ENCODE results near the gene ADNP2. TPM values are rescaled to one million over a fixed set of nuclear protein-coding genes. Genes with fewer than 3 reads are reported as not detected.
A peak's percentile ranks its signal among the peaks of the same experiment; 100 is the strongest.

The ADNP2 gene, protein sequence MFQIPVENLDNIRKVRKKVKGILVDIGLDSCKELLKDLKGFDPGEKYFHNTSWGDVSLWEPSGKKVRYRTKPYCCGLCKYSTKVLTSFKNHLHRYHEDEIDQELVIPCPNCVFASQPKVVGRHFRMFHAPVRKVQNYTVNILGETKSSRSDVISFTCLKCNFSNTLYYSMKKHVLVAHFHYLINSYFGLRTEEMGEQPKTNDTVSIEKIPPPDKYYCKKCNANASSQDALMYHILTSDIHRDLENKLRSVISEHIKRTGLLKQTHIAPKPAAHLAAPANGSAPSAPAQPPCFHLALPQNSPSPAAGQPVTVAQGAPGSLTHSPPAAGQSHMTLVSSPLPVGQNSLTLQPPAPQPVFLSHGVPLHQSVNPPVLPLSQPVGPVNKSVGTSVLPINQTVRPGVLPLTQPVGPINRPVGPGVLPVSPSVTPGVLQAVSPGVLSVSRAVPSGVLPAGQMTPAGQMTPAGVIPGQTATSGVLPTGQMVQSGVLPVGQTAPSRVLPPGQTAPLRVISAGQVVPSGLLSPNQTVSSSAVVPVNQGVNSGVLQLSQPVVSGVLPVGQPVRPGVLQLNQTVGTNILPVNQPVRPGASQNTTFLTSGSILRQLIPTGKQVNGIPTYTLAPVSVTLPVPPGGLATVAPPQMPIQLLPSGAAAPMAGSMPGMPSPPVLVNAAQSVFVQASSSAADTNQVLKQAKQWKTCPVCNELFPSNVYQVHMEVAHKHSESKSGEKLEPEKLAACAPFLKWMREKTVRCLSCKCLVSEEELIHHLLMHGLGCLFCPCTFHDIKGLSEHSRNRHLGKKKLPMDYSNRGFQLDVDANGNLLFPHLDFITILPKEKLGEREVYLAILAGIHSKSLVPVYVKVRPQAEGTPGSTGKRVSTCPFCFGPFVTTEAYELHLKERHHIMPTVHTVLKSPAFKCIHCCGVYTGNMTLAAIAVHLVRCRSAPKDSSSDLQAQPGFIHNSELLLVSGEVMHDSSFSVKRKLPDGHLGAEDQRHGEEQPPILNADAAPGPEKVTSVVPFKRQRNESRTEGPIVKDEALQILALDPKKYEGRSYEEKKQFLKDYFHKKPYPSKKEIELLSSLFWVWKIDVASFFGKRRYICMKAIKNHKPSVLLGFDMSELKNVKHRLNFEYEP
- total RNA-seq (2014; rRNA removed; shearing (Covaris generic)): 14.7 and 21.3 TPM in 2 replicates

DNA sequence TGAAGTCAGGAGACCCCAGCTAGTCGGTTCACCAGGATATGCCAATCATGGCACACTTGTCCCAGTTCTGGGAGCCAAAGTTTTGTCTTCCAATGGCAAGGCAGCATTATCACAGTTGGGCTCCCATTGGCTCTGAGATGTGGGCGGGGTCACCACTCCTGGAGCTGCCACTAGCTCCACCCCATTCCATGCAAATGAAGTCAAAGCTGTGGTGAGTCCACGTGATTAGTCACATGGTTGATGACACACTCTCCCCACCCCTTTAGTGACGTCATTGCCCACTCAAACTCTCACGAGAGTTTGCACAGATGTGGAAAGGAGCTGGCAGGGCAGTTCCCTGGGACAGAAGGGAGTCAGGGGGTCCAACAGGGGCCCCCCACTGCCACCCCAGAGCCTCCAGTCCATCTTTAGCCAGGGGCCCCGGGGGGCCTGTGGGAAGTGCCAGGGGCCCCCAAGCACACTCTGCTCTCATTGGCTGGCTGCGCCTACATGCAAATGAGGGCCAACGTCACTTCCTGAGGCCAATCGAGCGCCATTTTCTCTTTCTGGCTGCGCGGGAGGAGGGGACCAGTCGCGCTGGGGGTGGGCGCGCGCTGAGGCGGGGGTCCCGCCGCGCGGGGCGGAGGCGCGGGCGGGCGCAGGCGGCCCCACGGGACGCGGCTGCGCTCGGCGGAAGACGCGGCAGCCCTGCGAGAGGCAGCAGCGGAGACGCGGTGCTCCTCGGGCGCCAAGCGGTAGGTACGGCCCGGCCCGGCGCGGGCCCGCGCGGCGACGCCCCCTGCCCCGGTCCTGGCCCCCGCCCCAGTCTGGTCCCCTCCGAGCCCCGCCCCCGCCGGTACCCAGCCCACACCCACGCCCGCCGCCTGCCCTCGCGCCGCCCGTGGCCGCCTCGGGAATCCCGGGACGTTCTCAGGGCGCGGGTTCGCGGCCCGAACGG lies at the start of gene ADNP2:
Gene ADNP2 (plus strand): TSS at position 524 of the 937 bp plus-strand sequence. CDS start 8,281 bp downstream, outside the sequence.
- peak within 1 kb of the TSS; percentile 86 for H3K27ac ChIP-seq
- peak within 1 kb of the TSS; percentile 71 for H3K4me3 ChIP-seq
- H3K27me3 ChIP-seq (replicated peaks): no peaks in the 10 kb centered on the region
- H3K36me3 ChIP-seq: peaks cover 15% of the 10 kb centered on the region
- peak; percentile 94 to 96 for DNase-seq (ENCODE audit: low read depth in 1 of 2, low spot score in 2 of 2)
- peaks cover 11% of the 10 kb centered on the region; the same call in 1 of the 2 replicates for H3K4me1 ChIP-seq (replicated peaks)
- H3K9me3 ChIP-seq (replicated peaks): no peaks in the 10 kb centered on the region

DNA sequence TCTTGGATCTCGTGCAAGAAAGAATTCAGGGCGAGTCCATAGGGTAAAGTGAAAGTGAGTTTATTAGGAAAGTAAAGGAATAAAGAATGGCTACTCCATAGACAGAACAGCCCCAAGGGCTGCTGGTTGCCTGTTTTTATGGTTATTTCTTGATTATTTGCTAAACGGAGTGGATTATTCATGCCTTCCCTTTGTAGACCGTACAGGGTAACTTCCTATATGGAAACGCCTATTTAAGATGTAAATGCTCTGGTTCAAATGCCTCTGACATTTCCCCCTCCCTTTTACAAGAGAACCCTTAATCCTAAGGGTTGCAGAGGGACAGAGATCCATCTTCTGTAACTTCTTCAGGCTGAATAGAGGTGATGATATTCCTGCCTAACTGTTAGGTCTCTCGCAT lies 49.1 kb upstream of the ADNP2 start:
- no peak for DNase-seq (ENCODE audit: low read depth in 1 of 2, low spot score in 2 of 2)
- peaks cover 11% of the 10 kb centered on the region for H3K9me3 ChIP-seq (replicated peaks)

DNA sequence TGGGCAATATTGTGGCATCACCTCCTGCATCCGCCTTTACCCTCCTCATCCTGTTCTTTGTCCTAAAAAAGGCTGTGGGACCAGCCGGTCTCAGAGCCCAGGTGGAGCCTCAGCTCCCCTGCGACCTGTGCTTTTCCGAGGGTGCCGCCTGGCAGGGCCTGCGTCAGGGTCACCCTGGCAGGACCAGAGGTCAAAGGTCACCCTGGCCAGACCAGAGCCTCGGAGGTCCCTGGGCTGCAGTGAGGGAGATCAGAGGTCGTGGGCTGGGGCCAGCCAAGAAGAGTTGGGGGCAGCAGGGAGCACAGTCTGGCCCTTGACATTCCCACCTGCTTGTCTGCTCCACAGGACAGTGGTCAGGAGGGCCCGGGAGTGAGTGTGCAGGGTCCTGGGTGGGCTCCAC lies 43.4 kb upstream of the ADNP2 start:
- Histone ChIP-seq H3K9me3 (replicated peaks) (no peaks in the 10 kb centered on the region), H3K27ac (no peak overlapping the region), H3K4me1 (replicated peaks) (no peaks in the 10 kb centered on the region), H3K27me3 (replicated peaks) (no peaks in the 10 kb centered on the region), H3K36me3 (no peaks in the 10 kb centered on the region), H3K4me3 (no peak overlapping the region)
- no peak for DNase-seq (ENCODE audit: low read depth in 1 of 2, low spot score in 2 of 2)

More for the DNA sequence above, 49.1 kb upstream of the ADNP2 start:
- Histone ChIP-seq H3K27ac (no peak overlapping the region), H3K4me1 (replicated peaks) (no peaks in the 10 kb centered on the region), H3K4me3 (no peak overlapping the region), H3K27me3 (replicated peaks) (no peaks in the 10 kb centered on the region), H3K36me3 (no peaks in the 10 kb centered on the region)

DNA sequence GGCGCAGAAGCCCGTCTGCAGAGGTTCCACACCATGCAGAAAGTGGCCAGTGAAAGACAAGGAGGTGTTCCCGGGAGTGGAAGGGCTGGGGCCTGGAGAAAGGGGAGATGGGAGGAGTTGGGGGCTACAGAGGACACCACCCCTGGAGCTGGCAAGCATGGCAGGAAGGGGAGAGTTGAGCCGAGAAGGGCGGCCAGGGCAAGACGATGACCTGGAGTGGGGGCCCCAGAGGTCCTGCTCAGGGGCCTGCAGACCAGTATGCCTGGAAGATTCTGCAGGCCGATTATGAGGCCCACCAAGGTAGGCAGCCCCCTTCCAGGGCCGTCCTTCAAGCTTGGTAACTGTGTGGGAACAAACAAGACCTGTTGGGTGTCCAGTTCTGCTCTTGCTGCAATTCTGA lies 41.7 kb upstream of the ADNP2 start:
- Histone ChIP-seq H3K27me3 (replicated peaks) (no peaks in the 10 kb centered on the region), H3K27ac (no peak overlapping the region), H3K4me3 (no peak overlapping the region), H3K36me3 (no peaks in the 10 kb centered on the region), H3K4me1 (replicated peaks) (no peaks in the 10 kb centered on the region), H3K9me3 (replicated peaks) (no peaks in the 10 kb centered on the region)
- no peak for DNase-seq (ENCODE audit: low read depth in 1 of 2, low spot score in 2 of 2)

DNA sequence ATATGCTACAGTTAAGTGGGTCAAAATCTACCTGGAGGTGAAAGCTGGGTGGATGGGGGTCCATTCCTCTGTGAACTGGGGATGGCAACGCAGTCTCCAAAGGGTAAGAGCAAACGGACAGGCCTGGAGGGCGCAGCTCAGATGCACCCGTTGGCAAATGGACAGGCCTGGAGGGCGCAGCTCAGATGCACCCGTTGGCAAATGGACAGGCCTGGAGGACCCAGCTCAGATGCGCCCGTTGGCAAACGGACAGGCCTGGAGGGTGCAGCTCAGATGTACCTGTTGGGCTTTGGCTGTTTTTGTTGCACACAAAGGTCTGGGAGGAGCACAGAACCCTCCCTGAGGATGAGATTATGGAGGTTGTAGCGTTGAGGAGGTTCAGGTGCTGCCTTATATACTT lies 41.2 kb upstream of the ADNP2 start:
- Histone ChIP-seq H3K36me3 (no peaks in the 10 kb centered on the region), H3K4me1 (replicated peaks) (no peaks in the 10 kb centered on the region), H3K4me3 (no peak overlapping the region), H3K9me3 (replicated peaks) (no peaks in the 10 kb centered on the region), H3K27me3 (replicated peaks) (no peaks in the 10 kb centered on the region), H3K27ac (no peak overlapping the region)
- no peak for DNase-seq (ENCODE audit: low read depth in 1 of 2, low spot score in 2 of 2)

DNA sequence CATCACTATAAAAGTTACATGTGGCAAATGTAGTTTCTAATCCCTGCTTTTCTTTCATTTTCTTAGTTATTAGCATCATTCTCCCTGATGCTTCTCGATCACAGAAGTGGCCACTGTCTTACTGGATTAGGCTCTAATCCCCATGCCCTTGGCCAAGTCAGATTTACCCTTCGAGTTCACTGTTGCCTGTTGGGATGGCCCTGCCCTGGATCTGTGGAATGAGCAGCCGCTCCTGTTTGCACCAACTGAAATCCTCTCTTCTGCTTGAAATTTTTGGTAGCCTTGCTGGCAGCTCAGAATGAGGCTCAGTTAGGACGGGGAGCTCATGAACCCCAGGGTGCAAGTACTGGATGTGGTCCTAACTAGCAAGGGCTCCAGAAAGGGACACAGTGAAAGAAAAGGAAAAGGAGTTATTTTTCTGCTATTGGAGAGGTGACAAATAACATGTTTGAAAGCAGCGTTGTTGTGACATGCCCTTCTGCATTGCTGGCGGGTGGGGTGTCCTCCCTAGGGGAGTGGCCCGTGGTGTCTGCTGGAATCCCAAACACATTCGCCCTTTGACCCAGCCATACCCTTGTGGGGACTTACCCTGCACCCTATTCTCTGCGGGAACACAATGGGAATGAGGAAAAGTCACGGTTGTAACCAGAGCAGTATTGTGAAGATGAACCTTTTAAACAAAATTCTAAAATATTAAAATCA lies 40.3 kb upstream of the ADNP2 start:
- Histone ChIP-seq H3K27me3 (replicated peaks) (no peaks in the 10 kb centered on the region), H3K9me3 (replicated peaks) (no peaks in the 10 kb centered on the region), H3K4me1 (replicated peaks) (no peaks in the 10 kb centered on the region), H3K36me3 (no peaks in the 10 kb centered on the region), H3K4me3 (no peak overlapping the region), H3K27ac (no peak overlapping the region)
- DNase-seq (ENCODE audit: low read depth in 1 of 2, low spot score in 2 of 2): no peak

DNA sequence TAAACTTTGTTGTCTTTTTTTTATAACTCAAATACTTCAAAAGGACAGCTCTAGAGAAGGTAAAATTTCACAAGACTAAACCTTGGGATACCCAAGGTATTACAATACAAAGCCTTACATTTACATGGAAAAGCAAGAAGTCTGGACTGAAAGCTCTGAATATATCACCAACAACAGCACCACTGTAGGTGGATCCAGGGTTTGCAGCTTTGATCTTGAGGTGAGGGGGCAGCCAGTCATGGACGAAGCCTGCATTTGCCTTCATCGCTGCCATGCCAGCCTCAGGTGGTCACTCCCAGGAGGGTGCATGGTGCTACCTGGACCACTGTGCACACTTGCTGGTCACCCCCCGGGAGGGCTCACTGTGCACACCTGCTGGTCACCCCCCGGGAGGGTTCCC lies 38.2 kb upstream of the ADNP2 start:
- no peak for DNase-seq (ENCODE audit: low read depth in 1 of 2, low spot score in 2 of 2)
- Histone ChIP-seq H3K36me3 (no peaks in the 10 kb centered on the region), H3K4me1 (replicated peaks) (no peaks in the 10 kb centered on the region), H3K4me3 (no peak overlapping the region), H3K9me3 (replicated peaks) (no peaks in the 10 kb centered on the region), H3K27ac (no peak overlapping the region), H3K27me3 (replicated peaks) (no peaks in the 10 kb centered on the region)

DNA sequence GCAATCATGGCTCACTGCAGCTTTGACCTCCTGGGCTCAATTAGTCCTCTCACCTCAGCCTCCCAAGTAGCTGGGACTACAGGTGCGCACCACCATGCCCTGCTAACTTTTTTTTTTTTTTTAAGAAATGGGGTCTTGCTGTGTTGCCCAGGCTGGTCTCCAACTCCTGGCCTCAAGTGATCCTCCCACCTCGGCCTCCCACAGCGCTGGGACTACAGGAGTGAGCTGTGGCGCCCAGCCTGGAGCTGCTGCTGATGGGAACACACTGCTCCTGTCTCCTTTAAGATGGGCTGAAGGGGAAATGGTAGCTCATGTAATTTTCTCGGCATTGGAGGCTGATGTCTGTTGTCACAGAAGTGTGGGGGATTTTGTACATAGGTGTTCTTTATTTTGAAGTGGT lies 34.9 kb upstream of the ADNP2 start:
- Histone ChIP-seq H3K9me3 (replicated peaks) (no peaks in the 10 kb centered on the region), H3K27me3 (replicated peaks) (0 out of 2 replicates have a peak, but pooled peaks cover under 1% of the 10 kb centered on the region), H3K36me3 (no peaks in the 10 kb centered on the region), H3K27ac (no peak overlapping the region), H3K4me3 (no peak overlapping the region), H3K4me1 (replicated peaks) (no peaks in the 10 kb centered on the region)
- no peak for DNase-seq (ENCODE audit: low read depth in 1 of 2, low spot score in 2 of 2)

DNA sequence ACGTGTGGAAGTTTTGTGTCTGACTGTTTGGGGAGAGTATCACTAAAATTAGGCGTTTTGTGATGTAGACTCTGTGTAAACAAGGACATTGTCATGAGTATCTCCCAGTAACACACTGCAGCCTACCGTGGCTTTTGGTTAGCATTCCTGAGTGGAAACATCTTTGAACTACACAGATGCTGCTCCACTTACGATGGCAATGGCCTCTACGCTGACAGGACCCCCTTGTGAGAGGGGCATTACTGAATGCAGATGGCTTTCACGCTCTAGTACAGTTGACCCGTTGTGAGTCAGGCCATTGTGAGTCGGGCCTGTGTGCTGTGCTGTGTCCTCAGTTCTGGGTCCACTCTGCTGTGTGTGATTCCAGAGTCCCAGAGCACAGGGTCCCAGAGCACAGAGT lies 34.4 kb upstream of the ADNP2 start:
- H3K9me3 ChIP-seq (replicated peaks): no peaks in the 10 kb centered on the region
- no peak for DNase-seq (ENCODE audit: low read depth in 1 of 2, low spot score in 2 of 2)
- 0 out of 2 replicates have a peak, but pooled peaks cover 4% of the 10 kb centered on the region for H3K27me3 ChIP-seq (replicated peaks)
- H3K36me3 ChIP-seq: no peaks in the 10 kb centered on the region
- H3K4me1 ChIP-seq (replicated peaks): no peaks in the 10 kb centered on the region
- H3K4me3 ChIP-seq: no peak overlapping the region
- no peak overlapping the region for H3K27ac ChIP-seq

DNA sequence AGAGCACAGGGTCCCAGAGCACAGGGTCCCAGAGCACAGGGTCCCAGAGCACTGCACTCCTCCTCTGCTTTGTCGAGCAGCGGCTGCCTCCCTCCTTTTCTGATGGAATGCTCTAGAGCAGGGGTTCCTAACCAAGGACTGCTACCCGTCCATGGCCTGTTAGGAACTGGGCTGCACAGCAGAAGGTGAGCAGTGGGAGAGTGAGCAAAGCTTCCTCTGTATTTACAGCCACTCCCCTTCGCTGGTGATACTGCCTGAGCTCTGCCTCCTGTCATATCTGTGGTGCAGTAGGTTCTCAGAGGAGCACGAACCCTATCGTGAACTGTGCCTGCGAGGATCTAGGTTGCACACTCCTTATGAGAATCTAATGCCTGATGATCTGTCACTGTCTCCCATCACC lies 33.1 kb upstream of the ADNP2 start:
- Histone ChIP-seq H3K9me3 (replicated peaks) (0 out of 2 replicates have a peak, but pooled peaks cover 2% of the 10 kb centered on the region), H3K36me3 (no peaks in the 10 kb centered on the region), H3K4me3 (no peak overlapping the region), H3K27me3 (replicated peaks) (0 out of 2 replicates have a peak, but pooled peaks cover 4% of the 10 kb centered on the region), H3K4me1 (replicated peaks) (no peaks in the 10 kb centered on the region), H3K27ac (no peak overlapping the region)
- DNase-seq (ENCODE audit: low read depth in 1 of 2, low spot score in 2 of 2): no peak

DNA sequence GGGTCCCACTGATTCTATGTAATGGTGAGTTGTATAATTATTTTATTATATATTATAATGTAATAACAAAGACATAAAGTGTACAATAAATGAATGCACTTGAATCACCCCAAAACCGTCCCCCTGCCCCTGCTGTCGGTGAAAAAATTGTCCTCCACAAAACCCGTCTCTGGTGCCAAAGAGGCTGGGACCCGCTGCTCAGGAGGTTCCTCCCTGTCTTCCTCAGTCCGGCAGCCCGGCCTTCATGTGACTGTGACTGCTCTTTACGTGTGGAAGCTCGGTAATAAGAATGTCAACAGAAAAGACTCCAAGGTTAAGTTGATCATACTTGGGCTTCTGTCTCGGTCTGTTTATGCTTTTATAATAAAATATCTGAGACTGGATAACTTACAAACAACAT lies 32.7 kb upstream of the ADNP2 start:
- Histone ChIP-seq H3K27me3 (replicated peaks) (0 out of 2 replicates have a peak, but pooled peaks cover 4% of the 10 kb centered on the region), H3K27ac (no peak overlapping the region), H3K36me3 (no peaks in the 10 kb centered on the region), H3K9me3 (replicated peaks) (0 out of 2 replicates have a peak, but pooled peaks cover 2% of the 10 kb centered on the region), H3K4me3 (no peak overlapping the region), H3K4me1 (replicated peaks) (no peaks in the 10 kb centered on the region)
- no peak for DNase-seq (ENCODE audit: low read depth in 1 of 2, low spot score in 2 of 2)

DNA sequence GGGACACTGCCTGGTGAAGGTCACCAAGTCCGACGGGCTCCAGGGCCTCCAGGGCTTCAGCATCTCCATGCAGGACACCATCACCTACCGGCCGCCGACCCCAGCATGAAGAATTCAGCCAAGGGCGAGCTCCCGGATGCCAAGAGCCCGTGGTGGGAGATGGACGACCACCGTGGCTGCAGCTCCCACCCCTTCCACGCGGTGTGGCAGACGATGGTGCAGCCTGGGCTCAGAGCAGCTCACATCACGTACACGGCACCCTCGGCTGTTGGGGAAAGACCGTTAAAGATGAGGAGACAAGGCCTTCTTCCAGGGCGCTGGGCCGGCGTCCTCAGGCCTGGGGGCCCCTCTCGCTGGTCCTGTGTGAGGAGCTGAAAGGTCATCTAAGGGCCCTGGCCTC lies 31.2 kb upstream of the ADNP2 start:
- H3K27ac ChIP-seq: no peak overlapping the region
- H3K4me3 ChIP-seq: no peak overlapping the region
- 0 out of 2 replicates have a peak, but pooled peaks cover 4% of the 10 kb centered on the region for H3K27me3 ChIP-seq (replicated peaks)
- H3K36me3 ChIP-seq: no peaks in the 10 kb centered on the region
- 0 out of 2 replicates have a peak, but pooled peaks cover 2% of the 10 kb centered on the region for H3K9me3 ChIP-seq (replicated peaks)
- no peaks in the 10 kb centered on the region for H3K4me1 ChIP-seq (replicated peaks)
- no peak for DNase-seq (ENCODE audit: low read depth in 1 of 2, low spot score in 2 of 2)

Measured in SJSA1 (cell line).